GM19452 (cell line): Measurements from ENCODE around the gene SMIM26.

Experiments
- ATAC-seq: cut with Tn5 transposase; IDR thresholded peaks from one replicate; pipeline ENCODE4 v1.9.1; 2021; ENCODE audit not compliant: unreplicated experiment

Gene SMIM26

DNA sequence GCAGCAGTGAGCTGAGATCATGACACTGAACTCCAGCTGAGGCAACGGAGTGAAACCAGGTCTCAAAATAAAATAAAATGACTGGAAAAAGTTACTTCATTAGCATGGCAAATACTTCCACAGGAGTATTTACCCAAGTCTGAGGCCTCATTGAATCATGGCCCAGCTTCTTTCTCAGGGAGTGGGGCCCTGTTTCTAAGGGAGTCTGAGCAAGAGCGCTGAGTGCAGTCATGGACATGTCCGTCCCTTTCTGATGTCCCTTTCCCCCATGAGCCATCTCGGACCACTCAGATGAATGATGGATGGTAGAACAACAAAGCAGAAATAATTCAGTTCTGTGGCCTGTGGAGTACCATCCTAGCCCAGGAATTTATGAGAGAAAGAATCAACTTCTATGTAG is 12.8 kb downstream of the SMIM26 start:
- ATAC-seq: no peak

DNA sequence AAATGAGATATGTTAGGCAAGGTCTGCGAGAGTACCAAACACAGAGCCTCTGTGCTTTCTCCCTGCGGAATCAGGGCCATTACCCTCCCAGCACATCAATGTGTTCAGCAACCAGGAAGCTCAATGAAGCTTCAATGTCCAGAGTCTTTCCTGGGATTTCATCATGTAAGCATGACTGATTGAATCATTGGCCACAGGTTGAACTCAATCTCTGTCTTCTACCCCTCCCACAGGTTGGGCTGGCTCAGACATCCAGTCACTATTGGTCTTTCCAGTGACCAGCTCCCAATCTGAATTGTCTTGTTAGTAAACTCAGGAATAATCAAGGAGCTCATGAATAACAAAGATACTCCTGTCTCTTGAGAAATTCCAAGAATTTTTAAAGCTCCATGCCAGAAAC is 17.9 kb downstream of the SMIM26 start:
- ATAC-seq: no peak

DNA sequence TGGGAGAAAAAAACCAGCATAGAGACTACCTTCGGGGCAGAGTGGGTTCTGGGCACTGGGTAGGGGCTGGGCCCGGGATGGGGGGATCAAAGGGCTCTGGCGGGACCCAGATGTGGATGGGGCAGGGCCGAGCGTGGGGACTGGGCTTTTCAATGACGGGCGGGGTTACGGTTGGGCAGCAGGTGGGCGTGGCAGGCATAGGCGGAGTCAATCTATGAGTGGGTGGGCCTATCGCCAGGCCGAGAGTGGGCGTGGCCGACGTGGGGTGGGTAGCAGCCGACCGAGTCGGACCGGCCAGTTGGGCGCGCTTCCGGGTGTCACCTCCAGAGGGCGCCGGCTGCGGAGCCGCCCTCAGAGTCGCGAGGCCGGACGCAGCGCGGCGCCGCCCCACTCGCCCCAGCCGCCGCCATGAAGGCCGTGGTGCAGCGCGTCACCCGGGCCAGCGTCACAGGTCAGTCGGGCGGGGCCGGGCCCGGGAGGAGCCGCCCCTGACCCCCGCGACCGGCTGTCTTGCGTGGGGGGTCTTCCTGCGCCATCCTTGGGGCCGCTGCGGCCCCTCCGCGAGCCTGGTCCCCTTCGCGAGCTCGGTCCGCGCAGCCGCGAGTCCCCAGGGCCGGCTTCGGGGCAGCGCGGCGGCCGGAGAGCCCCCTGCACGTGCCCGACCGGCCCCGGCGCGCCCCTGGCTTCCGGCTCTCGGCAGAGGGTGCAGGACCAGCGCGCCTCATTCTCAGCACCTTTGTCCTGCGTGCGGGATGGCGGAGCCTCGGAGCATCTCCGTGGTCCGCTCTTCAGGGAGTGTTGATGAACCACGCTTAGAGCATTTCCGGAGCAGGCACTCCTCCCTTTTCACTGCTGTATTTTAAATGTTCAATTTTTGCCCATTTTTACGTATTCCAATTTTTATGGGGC is 20.7 kb downstream of the SMIM26 start, which contains the start of gene DTD1:
Gene DTD1 (plus strand): TSS at position 390 of the 909 bp plus-strand sequence. CDS start 19 bp downstream, at position 409.
- peak; percentile 93 for ATAC-seq

DNA sequence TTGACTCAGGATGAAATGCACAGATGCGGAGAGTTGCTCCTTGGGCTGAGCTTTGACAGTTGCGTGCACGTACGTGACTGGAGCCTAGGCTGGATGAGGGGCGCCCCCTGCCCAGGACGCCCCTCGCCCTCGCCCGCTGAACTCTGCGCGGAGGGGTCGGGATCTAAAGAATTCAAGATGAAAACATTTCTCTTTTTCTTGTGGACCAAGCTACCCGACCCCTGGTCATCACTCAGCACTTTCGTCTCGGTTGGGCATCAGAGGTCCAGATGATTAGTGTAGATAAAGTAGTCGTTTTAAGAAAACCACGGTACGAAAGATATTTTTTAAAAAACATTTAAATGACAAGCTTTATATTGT is 21.3 kb downstream of the SMIM26 start:
- no peak for ATAC-seq

DNA sequence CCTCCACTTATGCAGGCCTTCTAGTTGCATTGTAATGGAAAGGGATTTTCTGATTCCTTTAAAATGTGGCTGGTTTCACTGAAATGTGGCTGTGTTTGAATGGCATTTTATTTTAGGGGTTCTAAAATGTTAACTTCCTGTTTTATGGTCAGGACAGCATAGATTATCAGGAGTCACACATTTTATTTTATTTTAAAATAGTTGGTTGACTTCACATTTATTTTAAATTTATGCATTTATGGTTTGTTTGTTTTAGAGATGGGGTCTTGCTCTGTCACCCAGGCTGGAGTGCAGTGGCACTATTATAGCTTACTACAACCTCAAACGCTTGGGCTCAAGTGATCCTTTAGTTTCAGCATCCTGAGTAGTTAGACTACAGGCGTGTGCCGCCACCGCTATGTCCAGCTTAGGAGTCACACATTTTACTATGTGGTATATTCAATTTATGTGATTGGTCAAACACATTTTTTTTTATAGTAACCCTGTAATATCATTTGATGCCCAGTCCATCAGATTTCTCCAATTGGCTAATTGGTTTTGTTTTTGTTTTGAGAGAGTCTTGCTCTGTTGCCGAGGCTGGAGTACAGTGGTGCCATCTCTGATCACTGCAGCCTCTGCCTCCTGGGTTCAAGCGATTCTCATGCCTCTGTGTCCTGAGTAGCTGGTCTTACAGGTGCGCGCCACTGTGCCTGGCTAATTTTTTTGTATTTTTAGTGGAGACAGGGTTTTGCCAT is 22.9 kb downstream of the SMIM26 start:
- ATAC-seq: no peak

DNA sequence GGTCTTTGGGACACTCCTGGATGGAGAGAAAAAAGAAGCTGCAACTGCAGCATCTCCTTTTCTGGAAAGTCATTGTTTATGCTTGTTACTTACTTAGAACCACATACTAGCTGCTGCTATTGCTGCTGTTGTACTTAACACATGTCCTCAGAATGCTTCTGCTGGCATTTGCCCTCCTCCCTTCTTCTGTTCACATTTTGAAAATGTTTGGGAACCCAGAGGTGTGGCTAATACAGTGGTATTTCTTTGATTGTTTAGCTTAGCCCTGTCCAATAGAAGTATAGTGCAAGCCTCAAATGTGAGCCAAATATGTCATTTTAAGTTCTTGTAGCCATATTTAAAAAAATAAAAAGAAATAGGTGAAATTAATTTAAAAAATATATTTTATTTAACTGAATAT is 29.0 kb downstream of the SMIM26 start:
- no peak for ATAC-seq

DNA sequence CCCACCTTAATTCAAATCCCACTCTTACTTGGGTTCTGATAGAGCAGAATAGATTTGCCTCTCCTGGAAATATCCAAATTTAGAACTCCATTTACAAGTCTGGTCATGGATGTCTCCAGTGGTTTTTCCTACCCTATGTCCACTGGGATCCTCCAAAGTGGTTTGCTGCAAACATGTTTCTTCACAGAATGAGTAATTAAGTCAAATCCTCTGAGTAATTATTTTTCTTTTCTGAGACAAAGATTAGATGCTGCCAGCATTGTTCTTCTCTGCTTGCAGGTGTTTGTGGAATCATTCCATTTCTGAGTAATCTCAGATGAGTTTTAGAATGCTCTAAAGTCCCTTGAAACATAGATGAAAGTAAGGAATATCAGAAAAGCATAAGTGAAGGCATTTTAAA is 42.5 kb downstream of the SMIM26 start:
- ATAC-seq: no peak

DNA sequence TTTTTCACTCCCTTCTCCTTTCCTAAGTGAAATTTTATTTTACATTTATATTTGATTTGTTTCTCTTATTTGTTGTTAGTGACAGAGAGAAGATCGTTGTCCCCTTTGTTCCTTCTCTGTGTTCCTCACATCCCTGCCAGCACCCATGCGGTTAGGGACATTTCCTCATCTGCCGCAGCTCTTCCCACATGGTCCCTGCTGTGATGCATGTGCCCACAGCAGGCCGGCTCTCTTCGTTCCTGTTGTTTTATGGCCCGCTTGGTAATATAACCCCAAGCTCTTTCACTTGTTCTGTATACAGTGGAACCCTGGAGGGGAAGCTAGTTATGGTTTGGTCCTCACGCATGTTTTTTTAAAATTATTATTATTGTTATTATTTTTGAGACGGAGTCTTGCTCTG is 44.3 kb downstream of the SMIM26 start:
- no peak for ATAC-seq

DNA sequence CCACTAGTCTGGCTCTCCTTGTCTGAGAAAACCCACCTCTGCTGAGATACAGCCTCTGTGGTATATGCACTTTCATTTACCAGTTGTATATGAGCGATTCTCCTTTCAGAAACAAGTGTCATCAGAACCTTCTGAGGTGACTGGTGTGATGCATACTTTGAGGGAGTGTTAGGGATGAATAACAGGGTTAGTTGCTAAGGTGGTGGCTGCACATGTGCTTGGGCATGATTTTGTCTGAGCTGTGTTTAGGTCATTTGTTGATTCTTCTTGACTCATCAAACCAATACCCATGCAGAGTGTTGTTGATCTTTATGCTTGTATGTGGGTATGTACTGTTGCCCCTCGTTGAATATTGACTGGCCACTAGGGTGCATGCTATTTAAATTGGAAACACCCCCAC is 46.3 kb downstream of the SMIM26 start:
- ATAC-seq: no peak

DNA sequence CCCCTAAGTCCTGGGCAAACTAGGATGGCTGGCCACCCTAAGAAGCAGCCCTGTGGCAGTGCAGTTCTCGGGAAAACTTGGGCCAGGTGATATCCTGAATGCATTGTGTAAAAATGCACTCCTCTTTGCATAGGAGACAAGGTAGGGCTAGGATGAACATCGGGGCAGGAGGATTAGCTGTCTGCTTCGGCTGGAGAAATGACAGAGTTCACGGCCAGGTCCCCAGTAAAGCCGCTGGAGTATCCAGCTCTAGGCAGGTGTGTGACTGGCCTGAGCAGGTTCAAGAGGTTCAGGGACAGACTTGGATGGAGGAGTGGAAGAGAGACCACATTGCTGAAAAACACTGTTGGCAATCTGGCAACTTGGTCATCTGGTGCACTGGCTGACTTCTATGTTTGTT is 47.0 kb downstream of the SMIM26 start:
- ATAC-seq: no peak

DNA sequence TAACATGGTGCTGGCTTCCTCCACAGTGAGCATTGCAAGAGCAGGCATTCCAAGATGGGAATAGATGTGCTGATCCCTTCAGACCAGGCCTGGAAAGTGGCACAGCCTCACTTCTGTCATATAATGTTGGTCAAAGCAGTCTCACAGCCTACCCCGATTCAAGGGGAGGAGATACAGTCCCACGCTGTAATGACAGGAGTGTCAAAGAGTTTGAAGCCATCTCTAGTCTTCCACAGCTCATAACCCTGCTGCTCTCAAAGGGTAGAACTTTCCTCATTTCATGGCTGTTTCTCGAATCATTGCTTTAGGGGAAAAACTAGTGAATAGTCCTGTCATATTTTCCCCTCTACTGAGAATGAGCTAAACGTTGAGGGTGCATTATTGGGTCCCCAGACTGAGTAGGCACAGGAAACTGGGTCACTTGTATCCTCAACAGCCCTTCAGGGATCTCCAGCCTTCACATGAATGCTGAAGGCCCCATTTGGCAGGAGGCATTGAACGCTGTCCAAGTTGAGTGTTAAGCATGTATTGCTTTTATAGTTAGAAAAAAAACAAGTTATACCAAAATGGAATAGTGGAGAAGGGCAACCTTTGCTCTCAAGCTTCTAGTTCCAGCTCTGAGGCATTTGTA is 47.9 kb downstream of the SMIM26 start:
- no peak for ATAC-seq
